Vagina (tissue), 2 donors: ENCODE data around the gene LMBR1. TPM values are rescaled to one million over a fixed set of nuclear protein-coding genes. Genes with fewer than 3 reads are reported as not detected.

Experiments
- DNase-seq, 2 donors: peaks; one replicate each; pipeline ENCODE4 v3.0.0-alpha.2; 2017; ENCODE audit errors: extremely low spot score in 2 of 2
- H3K27ac ChIP-seq: fragments of 200-600 bp; sonication (generic); one replicate; pipeline ENCODE4 v1.5.1; 2019
- H3K27me3 ChIP-seq: fragments of 200-600 bp; sonication (generic); one replicate; pipeline ENCODE4 v1.5.1; 2019
- H3K36me3 ChIP-seq, 2 donors: fragments of 200-600 bp; sonication (generic); one replicate each; pipeline ENCODE4 v1.5.1; 2017 to 2019
- H3K4me1 ChIP-seq: fragments of 200-600 bp; sonication (generic); one replicate; pipeline ENCODE4 v1.5.1; 2019
- H3K4me3 ChIP-seq, 2 donors: fragments of 200-600 bp; sonication (generic); 1 replicate in 1 of 2; 2 replicates in 1 of 2; pipeline ENCODE4 v1.5.1; 2016 to 2019
- H3K9me3 ChIP-seq: fragments of 200-600 bp; sonication (generic); one replicate; pipeline ENCODE4 v1.5.1; 2019
- CTCF ChIP-seq, 3 experiments: fragments of 450-650 bp in 2 of 3; fragments of 200-600 bp in 1 of 3; sonication (generic) in 1 of 3; IDR thresholded peaks; one replicate each; pipeline ENCODE4 v1.5.1; 2017 to 2019; ENCODE audit warnings: antibody characterized with exemption in 3 of 3, mild to moderate bottlenecking in 2 of 3, moderate library complexity in 2 of 3
- POLR2A ChIP-seq, 2 donors: fragments of 450-650 bp; IDR thresholded peaks; one replicate each; pipeline ENCODE4 v1.6.1; 2017; ENCODE audit warnings: antibody characterized with exemption in 2 of 2, mild to moderate bottlenecking in 2 of 2, moderate library complexity in 2 of 2
- POLR2AphosphoS5 ChIP-seq, 2 donors: sonication (generic); formaldehyde crosslinking; IDR thresholded peaks; one replicate each; pipeline ENCODE4 v1.9.0; 2017; ENCODE audit warnings: antibody characterized with exemption in 2 of 2, mild to moderate bottlenecking in 2 of 2, low read depth in 1 of 2; ENCODE audit not compliant: insufficient read depth in 1 of 2
- intact Hi-C: fragments of 100-400 bp; cut with DNase I; formaldehyde crosslinking; loops from one replicate; pipeline ENCODE4 v1.15.1; 2023
- total RNA-seq: library from RNA; depleted of rRNA; stranded (reverse); fragments of >200 nt; gene quantifications from one replicate; pipeline ENCODE4 v1.2.3, GENCODE V29; 2016

Gene LMBR1
- total RNA-seq, 1 donor from 2014 or later: 45.7 TPM

GRCh38 chr7:156834462-156834861 is 58.5 kb downstream of the LMBR1 start:
- Histone ChIP-seq H3K36me3 (peaks cover 0 to 14% of the 10 kb centered on the region in 2 donors), H3K27ac (no peak overlapping the region), H3K27me3 (no peaks in the 10 kb centered on the region), H3K4me3 (no peak overlapping the region), H3K9me3 (no peaks in the 10 kb centered on the region), H3K4me1 (no peaks in the 10 kb centered on the region)
- TF ChIP-seq CTCF (IDR thresholded peaks at IDR 0.05) (no peak), POLR2A (IDR thresholded peaks at IDR 0.05) (no peak), POLR2AphosphoS5 (IDR thresholded peaks at IDR 0.05; ENCODE audit: insufficient read depth in 1 of 2, low read depth in 1 of 2) (no peak)
- intact Hi-C loops: no loop called here
- no peak for DNase-seq

- H3K27ac ChIP-seq: no peak overlapping the region
- H3K4me3 ChIP-seq: no peak overlapping the region
- H3K36me3 ChIP-seq: peaks cover 0 to 14% of the 10 kb centered on the region in 2 donors
- no peaks in the 10 kb centered on the region for H3K9me3 ChIP-seq
- H3K4me1 ChIP-seq: no peaks in the 10 kb centered on the region
- no peak for TF ChIP-seq POLR2A (IDR thresholded peaks at IDR 0.05)
- no peak for TF ChIP-seq CTCF (IDR thresholded peaks at IDR 0.05)
- no peak for TF ChIP-seq POLR2AphosphoS5 (IDR thresholded peaks at IDR 0.05; ENCODE audit: insufficient read depth in 1 of 2, low read depth in 1 of 2)
- intact Hi-C loops: no loop called here
- H3K27me3 ChIP-seq: no peaks in the 10 kb centered on the region
- no peak for DNase-seq
Observed at GRCh38 chr7:156833312-156833711, 59.7 kb downstream of the LMBR1 start.

GRCh38 chr7:156832195-156832877 is 60.6 kb downstream of the LMBR1 start:
- intact Hi-C loops: no loop called here
- DNase-seq: no peak
- H3K4me3 ChIP-seq: no peak overlapping the region
- H3K27ac ChIP-seq: no peak overlapping the region
- H3K27me3 ChIP-seq: no peaks in the 10 kb centered on the region
- peaks cover 0 to 14% of the 10 kb centered on the region in 2 donors for H3K36me3 ChIP-seq
- H3K4me1 ChIP-seq: no peaks in the 10 kb centered on the region
- no peaks in the 10 kb centered on the region for H3K9me3 ChIP-seq
- TF ChIP-seq POLR2A (IDR thresholded peaks at IDR 0.05) (no peak), POLR2AphosphoS5 (IDR thresholded peaks at IDR 0.05; ENCODE audit: insufficient read depth in 1 of 2, low read depth in 1 of 2) (no peak), CTCF (IDR thresholded peaks at IDR 0.05) (no peak)

GRCh38 chr7:156829669-156830336 is 63.2 kb downstream of the LMBR1 start:
- no peak for TF ChIP-seq POLR2AphosphoS5 (IDR thresholded peaks at IDR 0.05; ENCODE audit: insufficient read depth in 1 of 2, low read depth in 1 of 2)
- TF ChIP-seq POLR2A (IDR thresholded peaks at IDR 0.05): no peak
- no peak for TF ChIP-seq CTCF (IDR thresholded peaks at IDR 0.05)
- no peak overlapping the region for H3K27ac ChIP-seq
- no peak overlapping the region for H3K4me3 ChIP-seq
- no peaks in the 10 kb centered on the region for H3K27me3 ChIP-seq
- no peaks in the 10 kb centered on the region for H3K9me3 ChIP-seq
- peaks cover 0 to 27% of the 10 kb centered on the region in 2 donors for H3K36me3 ChIP-seq
- H3K4me1 ChIP-seq: no peaks in the 10 kb centered on the region
- DNase-seq: no peak
- intact Hi-C loops: no loop called here
